GM15510 (cell line): Measurements from ENCODE around the gene RAB3IP.

ENCODE experiments used
- POLR2A ChIP-seq: IDR thresholded peaks from 3 replicates; pipeline ENCODE4 v1.6.1; 2011; ENCODE audit warnings: borderline replicate concordance; ENCODE audit not compliant: insufficient read length; ENCODE audit errors: extremely low read depth

RAB3IP gene

DNA sequence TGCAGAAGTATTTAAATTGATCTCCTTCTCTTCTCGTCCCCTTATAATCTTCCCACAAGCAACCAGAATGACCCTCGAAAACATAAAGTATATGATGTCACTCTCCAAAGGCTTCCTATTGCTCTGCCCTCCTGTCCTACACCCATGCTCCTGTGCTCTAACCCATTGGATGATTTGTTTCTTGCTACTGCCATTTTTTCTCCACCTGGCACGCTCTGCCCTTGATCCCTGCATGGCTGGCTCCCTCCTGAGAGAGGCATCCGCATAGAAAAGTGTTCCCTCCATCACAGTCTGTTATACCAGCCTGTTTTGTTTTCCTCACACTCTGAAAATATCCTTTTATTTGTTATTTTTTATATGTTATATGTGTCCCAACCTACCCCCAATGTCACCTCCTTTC is 106.2 kb downstream of the RAB3IP start:
- TF ChIP-seq POLR2A = no peak

GRCh38 chr12:69846976-69847375 is 108.3 kb downstream of the RAB3IP start:
- TF ChIP-seq POLR2A = no peak

GRCh38 chr12:69851976-69852375 is 113.3 kb downstream of the RAB3IP start:
- no peak for TF ChIP-seq POLR2A

DNA sequence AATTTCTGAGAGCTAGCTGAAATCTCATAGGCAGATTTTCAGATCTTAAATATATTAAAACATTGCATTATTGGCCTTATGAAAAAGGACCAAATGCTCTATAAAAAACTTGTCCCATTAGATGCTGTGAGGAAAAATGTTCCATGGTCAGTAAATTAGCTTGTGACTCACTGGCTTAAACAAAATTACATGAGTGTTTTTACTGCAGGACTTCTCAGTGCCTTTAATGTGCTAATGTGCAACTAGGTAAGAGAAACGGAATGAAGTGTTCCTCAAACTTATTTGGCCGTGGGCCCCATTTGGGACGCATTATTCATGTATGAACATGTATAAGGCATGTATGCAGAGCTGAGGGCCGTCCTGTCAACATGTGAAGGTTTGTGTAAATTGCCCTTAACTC is 128.0 kb downstream of the RAB3IP start:
- TF ChIP-seq POLR2A = no peak

GRCh38 chr12:69868695-69869094 is 130.0 kb downstream of the RAB3IP start:
- no peak for TF ChIP-seq POLR2A

GRCh38 chr12:69872804-69873203 is 134.1 kb downstream of the RAB3IP start:
- no peak for TF ChIP-seq POLR2A
